GM23338 (cell line): Measurements from ENCODE around the gene GALNT9. TPM values are rescaled to one million over a fixed set of nuclear protein-coding genes. Genes with fewer than 3 reads are reported as not detected.

ENCODE experiments used
- CREB1 ChIP-seq: fragments of 250-450 bp; sonication (Bioruptor Pico); IDR thresholded peaks from 2 replicates; pipeline ENCODE4 v1.5.0; 2020; ENCODE audit warnings: low read depth, mild to moderate bottlenecking, moderate library complexity
- EZH2 ChIP-seq: fragments of 200-600 bp; sonication (generic); IDR thresholded peaks from one replicate; pipeline ENCODE4 v1.8.0; 2017; ENCODE audit warnings: antibody characterized with exemption, mild to moderate bottlenecking, low read depth; ENCODE audit not compliant: unreplicated experiment
- JUNB ChIP-seq: IDR thresholded peaks from one replicate; pipeline ENCODE4 v1.6.1; 2016; ENCODE audit warnings: antibody characterized with exemption; ENCODE audit not compliant: unreplicated experiment
- POLR2AphosphoS5 ChIP-seq: IDR thresholded peaks from 2 replicates; pipeline ENCODE4 v1.6.1; 2016; ENCODE audit warnings: antibody characterized with exemption, low read depth
- REST ChIP-seq: IDR thresholded peaks from one replicate; pipeline ENCODE4 v1.6.1; 2018; ENCODE audit warnings: antibody characterized with exemption; ENCODE audit not compliant: unreplicated experiment
- STAT1 ChIP-seq: IDR thresholded peaks from one replicate; pipeline ENCODE4 v1.6.1; 2016; ENCODE audit warnings: antibody characterized with exemption; ENCODE audit not compliant: unreplicated experiment
- ZNF331 ChIP-seq: fragments of 250-450 bp; sonication (Bioruptor Pico); IDR thresholded peaks from 2 replicates; pipeline ENCODE4 v1.5.0; 2020; ENCODE audit warnings: low read depth, mild to moderate bottlenecking, moderate library complexity
- ZNF462 ChIP-seq: fragments of 250-450 bp; sonication (Bioruptor Pico); IDR thresholded peaks from 2 replicates; pipeline ENCODE4 v1.5.0; 2020; ENCODE audit warnings: mild to moderate bottlenecking, moderate library complexity
- polyA plus RNA-seq: library from polyadenylated mRNA; unstranded; fragments of >200 nt; fragmentation: Nextera tagmentation; extraction: Ambion mirVana; gene quantifications from 2 replicates; pipeline ENCODE4 v1.2.1, GENCODE V29; 2016
- total RNA-seq: library from RNA; depleted of rRNA; stranded (reverse); fragments of >200 nt; shearing (Covaris generic); gene quantifications from 2 replicates; pipeline ENCODE4 v1.2.3, GENCODE V29; 2014

Gene GALNT9
- total and polyA plus RNA-seq, 2 experiments from 2014 or later = 0.81 to 2.5 TPM

- TF ChIP-seq ZNF462 (CRISPR knock-in tag) = no peak
- TF ChIP-seq ZNF331 (CRISPR knock-in tag) = no peak
- TF ChIP-seq REST = no peak
- TF ChIP-seq CREB1 (CRISPR knock-in tag) = no peak
- no peak for TF ChIP-seq EZH2
- no peak for TF ChIP-seq STAT1
- no peak for TF ChIP-seq JUNB
- TF ChIP-seq POLR2AphosphoS5 = no peak
These were observed 128.6 kb downstream of the GALNT9 start (continued) for GRCh38 chr12:132200800-132201199.
